Measurements from ENCODE around the gene SPATC1L. TPM values are rescaled to one million over a fixed set of nuclear protein-coding genes. Genes with fewer than 3 reads are reported as not detected.

The SPATC1L gene
- total and polyA plus RNA-seq, 2 donors (not counting 3 experiments of a cell fraction or from before 2014, with no cell fraction given): 11.5 to 15.3 TPM

DNA sequence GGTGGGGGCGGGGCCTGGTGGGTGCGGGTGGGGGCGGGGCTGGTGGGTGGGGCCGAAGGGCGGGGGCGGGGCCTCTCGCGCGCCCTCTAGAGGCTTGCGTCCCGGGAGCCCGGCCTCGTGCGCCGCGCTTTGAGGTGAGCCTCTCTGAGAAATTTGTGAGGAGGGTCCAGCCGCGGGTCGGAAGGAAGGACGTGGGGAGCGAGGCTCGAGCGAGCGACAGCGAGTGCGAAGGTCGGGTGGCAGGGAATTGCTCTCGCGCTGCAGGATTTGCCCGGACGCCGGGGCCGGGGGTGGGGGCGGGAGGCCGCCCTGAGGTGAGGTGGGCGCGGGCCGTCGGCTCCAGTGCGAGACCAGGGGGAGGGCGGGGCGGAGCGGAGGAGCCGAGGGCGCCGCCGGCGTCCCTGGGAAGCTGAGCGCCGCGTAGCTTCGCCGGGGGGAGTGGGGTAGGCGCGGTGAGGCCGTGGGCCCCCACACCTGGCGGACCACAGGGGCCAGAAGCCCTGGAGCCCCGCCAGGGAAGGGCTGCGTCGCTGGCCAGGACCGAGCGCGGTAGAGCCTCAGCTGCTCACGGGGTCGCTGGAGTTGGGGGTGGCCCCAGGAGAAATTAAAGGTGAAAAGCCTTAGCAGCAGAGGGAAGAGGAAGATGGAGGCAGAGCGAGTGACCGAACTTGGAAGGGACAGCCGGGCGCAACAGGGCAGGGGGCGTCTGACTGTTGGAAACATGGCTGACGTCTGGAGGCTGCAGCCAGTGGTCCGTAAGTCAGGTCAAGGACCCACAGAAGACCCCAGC is 45.1 kb upstream of the SPATC1L start:
- peak overlapping the region; percentile 49 for H3K9ac ChIP-seq (replicated peaks; ENCODE audit: extremely low read depth, insufficient read depth, low read length)
- H3K27me3 ChIP-seq (ENCODE audit: control insufficient read depth in 2 of 2, insufficient read depth in 2 of 2, low read length in 2 of 2): no peaks in the 10 kb centered on the region
- no TSS peak for BruUV-seq (replicated peaks)
- dilution Hi-C loops (cut with MboI; ENCODE audit: extremely low pct_ligation_motif_present, low sequenced_read_pairs): no loop called here
- TF ChIP-seq, protein P1, sequence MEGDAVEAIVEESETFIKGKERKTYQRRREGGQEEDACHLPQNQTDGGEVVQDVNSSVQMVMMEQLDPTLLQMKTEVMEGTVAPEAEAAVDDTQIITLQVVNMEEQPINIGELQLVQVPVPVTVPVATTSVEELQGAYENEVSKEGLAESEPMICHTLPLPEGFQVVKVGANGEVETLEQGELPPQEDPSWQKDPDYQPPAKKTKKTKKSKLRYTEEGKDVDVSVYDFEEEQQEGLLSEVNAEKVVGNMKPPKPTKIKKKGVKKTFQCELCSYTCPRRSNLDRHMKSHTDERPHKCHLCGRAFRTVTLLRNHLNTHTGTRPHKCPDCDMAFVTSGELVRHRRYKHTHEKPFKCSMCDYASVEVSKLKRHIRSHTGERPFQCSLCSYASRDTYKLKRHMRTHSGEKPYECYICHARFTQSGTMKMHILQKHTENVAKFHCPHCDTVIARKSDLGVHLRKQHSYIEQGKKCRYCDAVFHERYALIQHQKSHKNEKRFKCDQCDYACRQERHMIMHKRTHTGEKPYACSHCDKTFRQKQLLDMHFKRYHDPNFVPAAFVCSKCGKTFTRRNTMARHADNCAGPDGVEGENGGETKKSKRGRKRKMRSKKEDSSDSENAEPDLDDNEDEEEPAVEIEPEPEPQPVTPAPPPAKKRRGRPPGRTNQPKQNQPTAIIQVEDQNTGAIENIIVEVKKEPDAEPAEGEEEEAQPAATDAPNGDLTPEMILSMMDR (IDR thresholded peaks at IDR 0.05; ENCODE audit: extremely low read depth in 1 of 2, insufficient read depth in 1 of 2, low read depth in 1 of 2, low read length in 2 of 2): peak; percentile 23 to 69
- TF ChIP-seq, protein P2, sequence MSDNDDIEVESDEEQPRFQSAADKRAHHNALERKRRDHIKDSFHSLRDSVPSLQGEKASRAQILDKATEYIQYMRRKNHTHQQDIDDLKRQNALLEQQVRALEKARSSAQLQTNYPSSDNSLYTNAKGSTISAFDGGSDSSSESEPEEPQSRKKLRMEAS (IDR thresholded peaks at IDR 0.05; ENCODE audit: insufficient read depth, insufficient read length): no peak
- peaks cover 4 to 7% of the 10 kb centered on the region in 2 experiments for H3K36me3 ChIP-seq (ENCODE audit: control insufficient read depth in 2 of 2, extremely low read depth in 1 of 2, insufficient read depth in 2 of 2, low read length in 2 of 2)
- no peaks in the 10 kb centered on the region for H3K9me1 ChIP-seq (replicated peaks; ENCODE audit: control insufficient read depth, extremely low read depth, insufficient read depth, low read length)
- peaks cover 22% of the 10 kb centered on the region for H3K4me1 ChIP-seq (ENCODE audit: control insufficient read depth, extremely low read depth, insufficient read depth, low read length)
- POLR2A ChIA-PET: no interaction called here
- H3K4me3 ChIP-seq (replicated peaks in 1 of 3; ENCODE audit: insufficient read depth in 1 of 3, low read depth in 1 of 3, low read length in 3 of 3): peak overlapping the region; percentile 41 to 65 (median 56)
- no peaks in the 10 kb centered on the region for H3K9me3 ChIP-seq (replicated peaks; ENCODE audit: control insufficient read depth, insufficient read depth, low read length)
- DNase-seq (ENCODE audit: low read depth, low spot score): peak; percentile 51
- peak; percentile 42 for FAIRE-seq
- CTCF ChIA-PET: interaction anchor here (0.8 to 2.2 kb wide), 3 partner anchors 76 to 86 kb away, joined by 3 to 12 read pairs (median 7); no protein-coding TSS in a partner anchor
- peak overlapping the region; percentile 56 for H3K4me2 ChIP-seq (ENCODE audit: insufficient read depth, low read length)
- H2AFZ ChIP-seq (ENCODE audit: low read depth, low read length): peak overlapping the region; percentile 84
- H3K79me2 ChIP-seq (ENCODE audit: control insufficient read depth, insufficient read depth, low read length): peaks cover 35% of the 10 kb centered on the region
- no peak overlapping the region for H3K27ac ChIP-seq (ENCODE audit: insufficient read depth, low read depth, low read length)
- intact Hi-C loops (cut with micrococcal nuclease): loop anchor here (2.0 to 5.0 kb wide), 4 partner anchors 55 to 257 kb away; partner anchors contain the start of genes MCM3AP and PCNT
- no peaks in the 10 kb centered on the region for H4K20me1 ChIP-seq (replicated peaks; ENCODE audit: control insufficient read depth, extremely low read depth, insufficient read depth, low read length)
